ENCODE data around the gene DCAF8. TPM values are rescaled to one million over a fixed set of nuclear protein-coding genes. Genes with fewer than 3 reads are reported as not detected.

Gene DCAF8
- total and polyA plus RNA-seq, 2 of the 4 experiments (the other 2 are of a cell fraction), result 83.3 to 83.8 TPM

DNA sequence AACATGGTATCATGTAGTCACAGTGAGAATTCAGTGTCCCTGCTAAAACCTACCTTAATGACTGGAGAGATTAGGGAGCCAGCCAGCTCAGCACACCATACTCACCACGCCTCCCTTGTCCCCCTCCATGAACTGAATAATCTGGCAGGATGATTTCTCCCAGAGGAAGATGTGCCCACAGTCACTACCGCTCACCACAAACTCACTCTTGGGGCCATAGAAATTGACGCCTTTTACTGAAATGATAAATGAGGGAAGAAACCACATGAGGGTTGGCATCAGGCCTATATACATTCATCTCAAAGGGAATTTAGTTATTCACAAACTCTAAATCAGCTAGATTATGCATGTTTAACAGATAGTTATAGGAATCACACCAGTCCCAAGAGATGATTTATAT is 39.8 kb downstream of the DCAF8 start:
- CTCF ChIA-PET, result interaction anchor here (2.0 to 5.2 kb wide), 2 partner anchors 30 to 122 kb away, joined by 6 to 63 read pairs; no protein-coding TSS in a partner anchor

More for the DNA sequence above, 39.8 kb downstream of the DCAF8 start:
- H2BK120ac ChIP-seq (ENCODE audit: low read depth, low read length), result no peak overlapping the region
- no peak overlapping the region for H4K5ac ChIP-seq (ENCODE audit: low read depth, low read length)
- no peak overlapping the region for H3K9ac ChIP-seq (ENCODE audit: low read depth, low read length)
- H2AK9ac ChIP-seq (replicated peaks; ENCODE audit: low read depth, low read length, poor library complexity), result no peak overlapping the region
- H3K23ac ChIP-seq (ENCODE audit: low read depth, low read length), result no peak overlapping the region
- WGBS, 2 experiments (ENCODE audit: extremely low coverage in 2 of 2, insufficient read length in 1 of 2), result no CpG with 5 or more reads among the region's 3 CpGs
- no peak overlapping the region for H2BK20ac ChIP-seq (ENCODE audit: low read depth, low read length)
- H3K14ac ChIP-seq (replicated peaks; ENCODE audit: low read depth, low read length), result no peak overlapping the region
- dilution Hi-C loops (cut with HindIII; ENCODE audit: low sequenced_read_pairs, unreplicated experiment) (no loop called here), intact Hi-C loops (cut with micrococcal nuclease) (no loop called here), in situ Hi-C loops (cut with MboI; ENCODE audit: low sequenced_read_pairs) (no loop called here)
- H3K4ac ChIP-seq (ENCODE audit: low read depth, low read length), result no peak overlapping the region
- H4K8ac ChIP-seq (ENCODE audit: low read depth in 2 of 2, low read length in 2 of 2), result no peak overlapping the region
- no peak overlapping the region for H3K18ac ChIP-seq (ENCODE audit: low read depth, low read length)
- TF ChIP-seq ELK1 (IDR thresholded peaks at IDR 0.05; ENCODE audit: borderline replicate concordance, low read depth, low read length) (no peak), RCOR1 (IDR thresholded peaks at IDR 0.05; ENCODE audit: insufficient replicate concordance, low read length) (no peak), USF2 (IDR thresholded peaks at IDR 0.05; ENCODE audit: low read depth, low read length) (no peak), POLR2A (IDR thresholded peaks at IDR 0.05; ENCODE audit: low read depth, low read length) (no peak), SMC3 (IDR thresholded peaks at IDR 0.05; ENCODE audit: low read depth, low read length) (no peak), MXI1 (IDR thresholded peaks at IDR 0.05; ENCODE audit: borderline replicate concordance, low read depth, low read length) (no peak)
- no peak overlapping the region for H3K56ac ChIP-seq (ENCODE audit: extremely low read depth, insufficient read depth, low read length)
- no peak overlapping the region for H3K4me2 ChIP-seq (ENCODE audit: low read depth, low read length)
- no peak for DNase-seq
- H3K27me3 ChIP-seq (ENCODE audit: control insufficient read depth, insufficient read depth, low read length), result no peaks in the 10 kb centered on the region
- no peak overlapping the region for H2AK5ac ChIP-seq (ENCODE audit: low read depth, low read length)
- H2BK5ac ChIP-seq (ENCODE audit: low read depth, low read length, poor library complexity, severe bottlenecking), result no peak overlapping the region
- H3K79me1 ChIP-seq (ENCODE audit: low read depth in 1 of 2, low read length in 2 of 2), result peaks cover 0 to 11% of the 10 kb centered on the region in 2 experiments; a peak in 2 of 4 replicates
- POLR2A ChIA-PET (ENCODE audit: unreplicated experiment), result no interaction called here
- peaks cover 55% of the 10 kb centered on the region for H3K36me3 ChIP-seq (ENCODE audit: control insufficient read depth, insufficient read depth, low read length)
- peaks cover 20% of the 10 kb centered on the region for H4K20me1 ChIP-seq (ENCODE audit: insufficient read depth, low read length)
- no peak overlapping the region for H3K4me3 ChIP-seq (ENCODE audit: insufficient read depth, low read depth, low read length)
- H4K91ac ChIP-seq (ENCODE audit: insufficient read depth, low read depth, low read length), result no peak overlapping the region
- no peak for ATAC-seq (ENCODE audit: low read depth)
- H3K27ac ChIP-seq (ENCODE audit: insufficient read depth, low read length), result no peak overlapping the region
- no TSS peak for BruUV-seq (replicated peaks)
- peaks cover 10% of the 10 kb centered on the region for H3K9me1 ChIP-seq (ENCODE audit: insufficient read depth, low read length)
- no peak overlapping the region for H2BK15ac ChIP-seq (ENCODE audit: low read depth, low read length)
- H3K4me1 ChIP-seq (ENCODE audit: control insufficient read depth, insufficient read depth, low read length), result peaks cover 17% of the 10 kb centered on the region
- H2AFZ ChIP-seq (replicated peaks; ENCODE audit: low read length, poor library complexity), result no peak overlapping the region
- no peaks in the 10 kb centered on the region for H3K9me3 ChIP-seq (ENCODE audit: control insufficient read depth, insufficient read depth, low read length)

All from IMR-90 (cell line).